Stimulated activated CD4-positive, alpha-beta T cell treated with anti-CD3 and anti-CD28 coated beads, Interleukin-4, amount 100 ng/mL, for 48 hours (primary cell): ENCODE results near the gene ERBB3.
A peak's percentile ranks its signal among the peaks of the same experiment; 100 is the strongest.

ENCODE experiments used
- DNase-seq, 2 donors: peaks; one replicate each; pipeline ENCODE4 v3.0.0-alpha.2; 2020; ENCODE audit warnings: low read depth in 2 of 2

Gene ERBB3

DNA sequence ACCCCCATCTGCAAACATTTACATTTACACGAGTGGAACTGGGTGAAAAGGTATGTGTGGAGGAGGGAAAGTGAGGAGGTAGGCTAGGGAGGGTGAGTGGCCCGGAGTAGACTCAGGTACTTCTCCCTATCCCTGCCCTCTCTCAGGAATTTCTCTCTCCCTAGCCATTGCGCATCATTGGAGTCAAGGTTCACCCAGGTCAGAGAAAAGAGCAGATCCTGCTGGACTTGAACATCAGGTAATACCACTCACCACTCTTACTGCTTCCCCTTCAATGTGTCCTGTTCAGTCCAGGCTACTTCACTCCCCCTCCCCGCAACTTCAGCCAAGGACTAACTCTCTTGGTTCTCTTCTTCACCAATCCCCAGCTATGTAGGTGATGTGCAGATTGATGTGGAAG lies 50.9 kb downstream of the ERBB3 start:
- no peak for DNase-seq

DNA sequence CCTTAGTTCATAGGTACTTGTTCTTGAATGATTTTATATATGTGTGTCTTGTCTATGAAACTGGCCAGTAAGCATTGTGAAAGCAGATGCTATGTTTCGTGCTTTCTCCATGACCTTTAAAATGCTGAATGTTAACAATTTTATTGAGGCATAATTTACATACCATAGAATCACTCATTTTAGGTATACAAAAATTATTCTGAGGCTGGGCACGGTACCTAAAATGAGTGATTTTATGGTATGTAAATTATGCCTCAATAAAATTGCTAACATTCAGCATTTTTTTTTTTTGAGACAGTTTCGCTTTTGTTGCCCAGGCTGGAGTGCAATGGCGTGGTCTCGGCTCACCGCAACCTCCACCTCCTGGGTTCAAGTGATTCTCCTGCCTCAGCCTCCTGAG lies 54.9 kb downstream of the ERBB3 start:
- no peak for DNase-seq

DNA sequence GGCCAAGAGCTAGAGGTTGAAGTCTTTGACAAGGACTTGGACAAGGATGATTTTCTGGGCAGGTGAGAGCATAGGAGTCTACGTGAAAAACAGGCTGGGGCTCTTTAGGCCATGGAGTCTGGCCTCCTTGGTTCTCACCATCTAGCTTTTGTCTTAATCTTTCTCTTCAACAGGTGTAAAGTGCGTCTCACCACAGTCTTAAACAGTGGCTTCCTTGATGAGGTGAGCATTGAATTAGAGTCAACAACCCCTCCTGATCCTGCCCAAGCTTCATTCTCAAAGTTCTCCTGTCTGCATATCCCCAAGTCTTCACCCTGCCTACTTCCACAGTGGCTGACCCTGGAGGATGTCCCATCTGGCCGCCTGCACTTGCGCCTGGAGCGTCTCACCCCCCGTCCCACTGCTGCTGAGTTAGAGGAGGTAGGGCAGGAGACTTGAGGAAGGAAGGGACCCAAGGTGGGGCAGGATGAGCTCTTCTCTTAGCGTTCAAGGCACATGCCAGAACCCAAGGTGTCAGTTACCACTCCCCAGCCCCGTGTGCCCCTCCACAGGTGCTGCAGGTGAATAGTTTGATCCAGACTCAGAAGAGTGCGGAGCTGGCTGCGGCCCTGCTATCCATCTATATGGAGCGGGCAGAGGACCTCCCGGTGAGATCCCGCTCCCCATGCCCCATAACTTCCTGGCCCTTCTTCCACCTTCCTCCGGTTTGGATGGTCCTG lies 58.0 kb downstream of the ERBB3 start:
- no peak for DNase-seq

DNA sequence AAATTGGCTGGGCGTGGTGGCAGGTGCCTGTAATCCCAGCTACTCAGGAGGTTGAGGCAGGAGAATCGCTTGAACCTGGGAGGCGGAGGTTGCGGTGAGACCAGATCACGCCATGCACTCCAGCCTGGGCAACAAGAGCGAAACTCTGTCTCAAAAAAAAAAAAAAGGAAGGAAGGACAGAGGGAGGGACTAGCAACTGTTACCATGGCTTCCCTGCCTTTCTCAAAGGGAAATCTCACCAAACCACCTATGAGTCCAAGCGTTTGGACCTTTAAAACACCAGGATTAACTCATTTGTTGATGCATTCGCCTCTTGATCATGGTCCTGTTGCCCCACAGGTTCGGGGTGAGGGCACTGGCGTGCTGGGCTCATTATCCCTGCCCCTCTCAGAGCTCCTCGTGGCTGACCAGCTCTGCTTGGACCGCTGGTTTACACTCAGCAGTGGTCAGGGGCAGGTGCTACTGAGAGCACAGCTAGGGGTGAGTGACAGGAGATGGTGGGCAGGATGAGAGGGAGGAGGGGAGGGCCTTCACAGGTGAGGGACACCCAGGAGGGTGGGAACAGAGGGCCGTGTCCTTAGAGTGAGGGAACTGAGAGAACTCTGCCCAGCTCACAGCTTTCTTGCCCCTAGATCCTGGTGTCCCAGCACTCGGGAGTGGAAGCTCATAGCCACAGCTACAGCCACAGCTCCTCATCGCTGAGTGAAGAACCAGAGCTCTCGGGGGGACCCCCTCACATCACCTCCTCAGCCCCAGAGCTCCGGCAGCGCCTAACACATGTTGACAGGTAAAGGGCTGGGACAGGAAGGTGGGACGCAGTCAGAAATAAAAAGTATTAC lies 62.2 kb downstream of the ERBB3 start:
- DNase-seq: no peak

DNA sequence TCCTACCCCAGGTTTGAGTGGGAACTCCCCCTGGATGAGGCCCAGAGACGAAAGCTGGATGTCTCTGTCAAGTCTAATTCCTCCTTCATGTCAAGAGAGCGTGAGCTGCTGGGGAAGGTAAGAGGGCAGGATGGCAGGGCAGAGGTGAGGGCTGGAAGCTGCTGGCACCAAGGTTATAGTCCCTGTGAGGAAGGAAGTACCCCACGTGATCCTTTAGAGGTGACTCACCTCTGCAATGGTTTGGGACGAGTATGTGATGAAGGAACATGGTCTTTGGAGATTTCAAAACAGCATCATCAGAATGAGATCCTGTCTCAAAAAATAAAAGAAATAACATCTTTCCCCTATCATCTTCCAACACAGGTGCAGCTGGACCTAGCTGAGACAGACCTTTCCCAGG lies 63.3 kb downstream of the ERBB3 start:
- no peak for DNase-seq

DNA sequence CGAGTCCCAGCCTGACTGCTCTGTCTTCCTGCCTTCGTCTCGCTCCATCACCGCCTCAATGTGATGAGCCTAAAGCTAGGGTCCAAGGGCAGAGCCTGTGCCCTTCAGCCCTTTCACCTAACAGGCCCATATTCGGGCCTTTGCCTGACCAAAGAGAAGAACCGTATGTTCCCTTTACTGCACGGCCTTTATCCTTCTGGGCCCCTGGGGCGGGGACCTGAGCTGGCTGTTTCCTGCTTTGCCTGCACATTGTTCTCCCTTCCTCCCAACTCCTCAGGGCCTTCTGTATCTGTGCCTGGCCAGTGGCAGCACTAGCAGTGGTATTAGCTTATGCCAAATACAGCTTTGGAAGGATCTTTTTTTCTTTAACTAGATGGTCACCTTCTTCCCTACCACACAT lies 63.9 kb downstream of the ERBB3 start:
- no peak for DNase-seq

DNA sequence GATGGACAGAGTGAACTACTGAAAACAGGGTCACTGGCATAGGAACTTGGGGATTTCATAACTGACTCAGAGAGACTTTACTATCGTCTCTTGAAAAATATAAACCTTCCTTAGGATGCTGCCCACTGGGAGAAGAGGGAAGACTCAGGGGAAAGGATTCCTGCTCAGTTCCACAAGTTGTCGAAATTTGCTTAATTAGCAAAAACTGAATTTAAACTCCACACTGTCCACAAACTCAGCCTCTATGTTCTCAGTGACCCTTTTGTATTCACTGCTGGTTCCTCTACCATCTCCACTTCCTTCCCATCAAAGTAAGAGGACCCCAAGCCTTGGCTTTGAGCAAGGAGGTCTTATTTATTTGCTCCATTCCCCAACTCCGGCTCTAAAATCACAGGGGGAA lies 65.3 kb downstream of the ERBB3 start:
- no peak for DNase-seq

DNA sequence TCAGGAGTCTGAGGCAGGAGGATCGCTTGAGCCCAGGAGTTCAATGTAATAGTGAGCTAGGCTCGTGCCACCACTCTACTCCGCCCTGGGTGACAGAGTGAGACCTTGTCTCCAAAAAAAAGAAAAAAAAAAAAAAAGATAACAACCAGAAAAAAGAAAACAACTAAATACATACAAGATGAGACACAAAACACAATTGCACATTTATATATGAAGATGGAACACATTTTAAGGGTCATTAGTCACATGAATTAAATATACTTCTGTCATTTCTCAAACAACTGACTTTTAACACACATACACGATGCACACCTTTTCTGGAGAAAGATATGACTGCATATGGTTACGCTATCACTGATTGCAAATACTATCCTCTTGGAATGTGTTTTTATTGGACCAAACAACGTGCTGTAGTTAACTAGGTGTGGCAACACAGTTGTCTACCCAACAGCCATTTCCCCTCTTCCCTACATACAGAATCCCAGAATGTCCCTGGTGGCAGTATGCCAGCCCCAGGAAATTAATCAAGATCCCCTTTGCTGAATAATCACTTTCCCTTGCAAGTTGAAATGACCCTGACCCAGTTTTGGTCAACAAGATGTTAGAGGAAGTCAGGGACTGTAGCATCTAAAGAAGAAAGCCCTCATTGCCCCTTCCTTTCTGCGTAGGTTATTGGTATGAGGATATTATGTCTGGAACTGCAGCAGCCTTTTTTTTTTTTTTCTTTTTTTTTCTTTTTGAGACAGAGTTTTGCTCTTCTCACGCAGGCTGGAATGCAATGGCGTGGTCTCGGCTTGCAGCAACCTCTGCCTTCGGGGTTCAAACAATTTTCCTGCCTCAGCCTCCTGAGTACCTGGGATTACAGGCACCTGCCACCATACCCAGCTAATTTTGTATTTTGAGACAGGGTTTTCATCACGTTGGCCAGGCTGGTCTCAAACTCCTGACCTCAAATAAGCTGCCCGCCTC lies 66.8 kb downstream of the ERBB3 start:
- no peak for DNase-seq

DNA sequence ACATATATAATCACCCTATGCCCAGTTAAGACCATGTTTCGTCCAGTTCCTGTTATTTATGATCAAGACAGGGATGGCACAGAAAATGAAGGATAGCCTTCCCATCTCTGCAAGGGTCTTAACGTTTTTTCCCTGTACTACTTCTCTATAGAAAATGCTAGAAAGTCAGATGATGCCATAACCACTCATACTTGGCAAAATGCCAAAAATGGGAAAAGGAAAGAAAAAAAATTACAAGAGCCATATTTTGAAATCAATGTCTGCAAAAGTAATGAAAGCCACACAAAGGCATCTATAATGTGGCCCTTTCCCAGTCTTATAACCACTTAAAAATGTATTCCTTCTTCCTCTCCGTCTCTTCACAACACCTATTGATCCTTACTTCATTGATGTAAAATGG lies 70.6 kb downstream of the ERBB3 start:
- DNase-seq: no peak

DNA sequence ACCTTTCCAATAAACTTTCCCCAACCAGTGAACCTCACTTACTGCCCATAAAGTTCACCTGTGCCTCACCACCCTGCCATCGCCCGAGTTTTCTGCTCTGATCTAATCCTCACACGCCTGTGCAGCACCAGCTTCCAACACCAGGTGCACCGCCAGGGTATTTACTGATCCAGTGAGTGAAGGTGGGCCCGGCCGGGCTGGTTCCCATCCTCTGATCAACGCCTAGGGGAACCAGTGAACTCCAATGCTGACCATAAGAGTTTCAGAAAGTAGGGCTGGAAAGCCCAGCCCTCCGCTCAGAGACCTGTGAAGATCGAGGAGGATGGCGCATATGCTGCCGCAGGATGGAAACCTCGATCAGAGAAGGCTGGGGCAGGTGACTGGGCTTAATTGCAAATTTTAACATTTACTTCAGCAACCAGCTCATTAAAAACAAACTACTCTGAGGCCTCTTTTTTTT lies 71.7 kb downstream of the ERBB3 start:
- DNase-seq: peak; percentile 66 to 67

DNA sequence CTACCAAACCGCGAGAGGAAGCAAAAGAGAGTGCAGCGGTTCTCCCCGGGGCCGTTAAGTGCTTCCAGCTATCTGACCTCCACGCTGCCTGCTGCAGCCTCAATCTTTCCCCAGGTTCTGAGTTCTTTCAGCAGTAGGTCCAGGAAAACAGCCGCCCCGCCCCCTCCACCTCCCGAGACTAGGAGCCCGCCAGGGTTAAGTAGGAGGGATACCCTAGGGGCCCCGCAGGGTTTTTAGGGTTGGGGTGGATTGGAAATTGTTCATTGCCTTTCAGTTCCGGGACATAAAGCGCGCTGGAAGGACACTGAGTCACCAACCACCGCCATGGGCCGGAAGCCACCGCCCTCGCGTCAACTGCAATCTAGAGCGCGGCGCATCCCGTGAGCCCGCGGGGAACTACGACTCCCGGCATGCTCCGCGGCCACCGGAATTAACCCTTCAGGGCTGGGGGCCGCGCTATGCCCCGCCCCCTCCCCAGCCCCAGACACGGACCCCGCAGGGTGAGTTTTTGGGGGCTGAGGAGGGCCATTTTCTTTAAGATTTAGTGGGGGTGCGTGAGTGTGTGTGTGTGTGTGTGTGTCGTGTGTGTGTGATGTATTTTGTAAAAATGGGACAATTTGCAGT lies 72.3 kb downstream of the ERBB3 start, which contains the start of gene MYL6B:
MYL6B (plus strand) TSS at position 456 of the 624 bp plus-strand sequence. CDS start 1,332 bp downstream, outside the sequence.
- peak; percentile 91 to 95 for DNase-seq
